ENCODE measurements around the gene DLX1. TPM values are rescaled to one million over a fixed set of nuclear protein-coding genes. Genes with fewer than 3 reads are reported as not detected.
A peak's percentile ranks its signal among the peaks of the same experiment; 100 is the strongest.
"Not testable (repeated sequence)": the region's sequence is repeated elsewhere in the genome, so short reads cannot be mapped to it uniquely, and the experiment has no call there.

Gene DLX1
- total RNA-seq, 1 donor from 2014 or later = not detected

- no peak for DNase-seq (ENCODE audit: low read depth)
- TF ChIP-seq CTCF (conservative IDR thresholded peaks at IDR 0.05; ENCODE audit: low read depth, low read length) = no peak
- H3K4me3 ChIP-seq (ENCODE audit: low read depth, low read length) = no peak overlapping the region
These were observed 24.9 kb downstream of the DLX1 start for GRCh38 chr2:172109988-172110811.

GRCh38 chr2:172113617-172114016 is 28.3 kb downstream of the DLX1 start:
- peak; percentile 46 for TF ChIP-seq CTCF (conservative IDR thresholded peaks at IDR 0.05; ENCODE audit: low read depth, low read length)
- DNase-seq (ENCODE audit: low read depth) = no peak
- H3K4me3 ChIP-seq (ENCODE audit: low read depth, low read length) = no peak overlapping the region

- H3K4me3 ChIP-seq (ENCODE audit: low read depth, low read length); DNase-seq (ENCODE audit: low read depth): not testable (repeated sequence)
These were observed 28.9 kb downstream of the DLX1 start for GRCh38 chr2:172114176-172114575.

GRCh38 chr2:172114579-172114978 is 29.3 kb downstream of the DLX1 start:
- H3K4me3 ChIP-seq (ENCODE audit: low read depth, low read length) = no peak overlapping the region
- TF ChIP-seq CTCF (conservative IDR thresholded peaks at IDR 0.05; ENCODE audit: low read depth, low read length) = no peak
- DNase-seq (ENCODE audit: low read depth) = no peak

- TF ChIP-seq CTCF (conservative IDR thresholded peaks at IDR 0.05; ENCODE audit: low read depth, low read length) = no peak
- no peak overlapping the region for H3K4me3 ChIP-seq (ENCODE audit: low read depth, low read length)
- no peak for DNase-seq (ENCODE audit: low read depth)
These were observed 30.8 kb downstream of the DLX1 start for GRCh38 chr2:172116107-172116506.

GRCh38 chr2:172119089-172119488 is 33.8 kb downstream of the DLX1 start:
- DNase-seq (ENCODE audit: low read depth) = peak; percentile 63
- H3K4me3 ChIP-seq (ENCODE audit: low read depth, low read length) = no peak overlapping the region
- TF ChIP-seq CTCF (conservative IDR thresholded peaks at IDR 0.05; ENCODE audit: low read depth, low read length) = no peak

GRCh38 chr2:172120118-172120517 is 34.8 kb downstream of the DLX1 start:
- DNase-seq (ENCODE audit: low read depth) = no peak
- TF ChIP-seq CTCF (conservative IDR thresholded peaks at IDR 0.05; ENCODE audit: low read depth, low read length) = no peak
- H3K4me3 ChIP-seq (ENCODE audit: low read depth, low read length) = no peak overlapping the region

All from epithelial cell of proximal tubule (primary cell).